OCI-LY1 (cell line): ENCODE results near the gene RHBDF2.

Experiments used
- H2AFZ ChIP-seq: fragments of 200-600 bp; sonication (generic), shearing (Covaris generic); 2 replicates; pipeline ENCODE4 v1.6.0; 2014; ENCODE audit warnings: antibody characterized with exemption, mild to moderate bottlenecking, low read length
- H3F3A ChIP-seq: fragments of 200-600 bp; sonication (generic), shearing (Covaris generic); 2 replicates; pipeline ENCODE4 v1.6.0; 2014; ENCODE audit warnings: mild to moderate bottlenecking, antibody characterized with exemption, low read length, moderate library complexity; ENCODE audit not compliant: insufficient read depth
- H3K27ac ChIP-seq: fragments of 200-600 bp; sonication (generic); 2 replicates; pipeline ENCODE4 v1.5.1; 2014; ENCODE audit warnings: low read length, mixed run types, mild to moderate bottlenecking, low read depth; ENCODE audit not compliant: poor library complexity, severe bottlenecking
- H3K27me3 ChIP-seq: fragments of 200-600 bp; sonication (generic); 2 replicates; pipeline ENCODE4 v1.6.0; 2014; ENCODE audit warnings: antibody characterized with exemption, mild to moderate bottlenecking, low read length, moderate library complexity; ENCODE audit not compliant: insufficient read depth
- H3K36me3 ChIP-seq: fragments of 200-600 bp; sonication (generic); 2 replicates; pipeline ENCODE4 v1.6.1; 2014; ENCODE audit warnings: mild to moderate bottlenecking, antibody characterized with exemption, low read length, moderate library complexity, mixed read lengths; ENCODE audit not compliant: insufficient read depth
- H3K4me1 ChIP-seq: fragments of 200-600 bp; sonication (generic); 2 replicates; pipeline ENCODE4 v1.5.1; 2014; ENCODE audit warnings: mild to moderate bottlenecking, low read length, moderate library complexity; ENCODE audit not compliant: insufficient read depth, severe bottlenecking
- H3K4me2 ChIP-seq: fragments of 200-600 bp; sonication (generic), shearing (Covaris generic); 2 replicates; pipeline ENCODE4 v1.6.1; 2014; ENCODE audit warnings: low read length
- H3K4me3 ChIP-seq: fragments of 200-600 bp; sonication (generic); 2 replicates; pipeline ENCODE4 v1.5.1; 2014; ENCODE audit warnings: low read length, low read depth, mild to moderate bottlenecking, mixed read lengths; ENCODE audit not compliant: poor library complexity, severe bottlenecking
- H3K79me2 ChIP-seq: fragments of 200-600 bp; shearing (Covaris generic); 2 replicates; pipeline ENCODE4 v1.6.1; 2016; ENCODE audit warnings: mixed run types, low read length, mixed read lengths; ENCODE audit not compliant: insufficient read depth
- H3K9ac ChIP-seq: fragments of 200-600 bp; sonication (generic), shearing (Covaris generic); 2 replicates; pipeline ENCODE4 v1.6.1; 2014; ENCODE audit warnings: mild to moderate bottlenecking, low read length, mixed read lengths
- H3K9me2 ChIP-seq: fragments of 200-600 bp; sonication (generic), shearing (Covaris generic); 2 replicates; pipeline ENCODE4 v1.6.1; 2014; ENCODE audit warnings: low read depth, mild to moderate bottlenecking, low read length, mixed read lengths
- H3K9me3 ChIP-seq: fragments of 200-600 bp; shearing (Covaris generic); 2 replicates; pipeline ENCODE4 v1.6.1; 2014; ENCODE audit warnings: low read length, mixed read lengths
- H4K20me1 ChIP-seq: fragments of 200-600 bp; sonication (generic), shearing (Covaris generic); 2 replicates; pipeline ENCODE4 v1.6.0; 2016; ENCODE audit warnings: mild to moderate bottlenecking, low read length; ENCODE audit not compliant: insufficient read depth
- EZH2 ChIP-seq: fragments of 200-600 bp; sonication (generic), shearing (Covaris generic); IDR thresholded peaks from 2 replicates; pipeline ENCODE4 v1.8.0; 2017; ENCODE audit warnings: borderline replicate concordance, mixed run types, mild to moderate bottlenecking, antibody characterized with exemption, low read length, moderate library complexity, mixed read lengths
- TF ChIP-seq, protein P1 (sequence below): fragments of 200-600 bp; sonication (generic), shearing (Covaris generic); IDR thresholded peaks from 2 replicates; pipeline ENCODE4 v1.5.1; 2017; ENCODE audit warnings: mild to moderate bottlenecking, antibody characterized with exemption, low read length, moderate library complexity, mixed read lengths

RHBDF2 gene

GRCh38 chr17:76466775-76467130 lies 34.5 kb downstream of the RHBDF2 start:
- H3K9ac ChIP-seq, result no peak overlapping the region
- H3K4me2 ChIP-seq, result no peak overlapping the region
- H2AFZ ChIP-seq, result no peak overlapping the region
- H3K79me2 ChIP-seq, result no peaks in the 10 kb centered on the region
- H3K9me2 ChIP-seq, result no peaks in the 10 kb centered on the region
- no peaks in the 10 kb centered on the region for H3K27me3 ChIP-seq
- H3K27ac ChIP-seq, result no peak overlapping the region
- H4K20me1 ChIP-seq, result no peaks in the 10 kb centered on the region
- H3K4me1 ChIP-seq, result peaks cover 10% of the 10 kb centered on the region
- no peaks in the 10 kb centered on the region; the same call in 1 of the 2 replicates for H3K36me3 ChIP-seq
- no peak overlapping the region for H3K4me3 ChIP-seq
- TF ChIP-seq EZH2, result no peak
- TF ChIP-seq, protein P1, sequence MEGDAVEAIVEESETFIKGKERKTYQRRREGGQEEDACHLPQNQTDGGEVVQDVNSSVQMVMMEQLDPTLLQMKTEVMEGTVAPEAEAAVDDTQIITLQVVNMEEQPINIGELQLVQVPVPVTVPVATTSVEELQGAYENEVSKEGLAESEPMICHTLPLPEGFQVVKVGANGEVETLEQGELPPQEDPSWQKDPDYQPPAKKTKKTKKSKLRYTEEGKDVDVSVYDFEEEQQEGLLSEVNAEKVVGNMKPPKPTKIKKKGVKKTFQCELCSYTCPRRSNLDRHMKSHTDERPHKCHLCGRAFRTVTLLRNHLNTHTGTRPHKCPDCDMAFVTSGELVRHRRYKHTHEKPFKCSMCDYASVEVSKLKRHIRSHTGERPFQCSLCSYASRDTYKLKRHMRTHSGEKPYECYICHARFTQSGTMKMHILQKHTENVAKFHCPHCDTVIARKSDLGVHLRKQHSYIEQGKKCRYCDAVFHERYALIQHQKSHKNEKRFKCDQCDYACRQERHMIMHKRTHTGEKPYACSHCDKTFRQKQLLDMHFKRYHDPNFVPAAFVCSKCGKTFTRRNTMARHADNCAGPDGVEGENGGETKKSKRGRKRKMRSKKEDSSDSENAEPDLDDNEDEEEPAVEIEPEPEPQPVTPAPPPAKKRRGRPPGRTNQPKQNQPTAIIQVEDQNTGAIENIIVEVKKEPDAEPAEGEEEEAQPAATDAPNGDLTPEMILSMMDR, result no peak
- H3F3A ChIP-seq, result no peaks in the 10 kb centered on the region
- H3K9me3 ChIP-seq, result no peaks in the 10 kb centered on the region

DNA sequence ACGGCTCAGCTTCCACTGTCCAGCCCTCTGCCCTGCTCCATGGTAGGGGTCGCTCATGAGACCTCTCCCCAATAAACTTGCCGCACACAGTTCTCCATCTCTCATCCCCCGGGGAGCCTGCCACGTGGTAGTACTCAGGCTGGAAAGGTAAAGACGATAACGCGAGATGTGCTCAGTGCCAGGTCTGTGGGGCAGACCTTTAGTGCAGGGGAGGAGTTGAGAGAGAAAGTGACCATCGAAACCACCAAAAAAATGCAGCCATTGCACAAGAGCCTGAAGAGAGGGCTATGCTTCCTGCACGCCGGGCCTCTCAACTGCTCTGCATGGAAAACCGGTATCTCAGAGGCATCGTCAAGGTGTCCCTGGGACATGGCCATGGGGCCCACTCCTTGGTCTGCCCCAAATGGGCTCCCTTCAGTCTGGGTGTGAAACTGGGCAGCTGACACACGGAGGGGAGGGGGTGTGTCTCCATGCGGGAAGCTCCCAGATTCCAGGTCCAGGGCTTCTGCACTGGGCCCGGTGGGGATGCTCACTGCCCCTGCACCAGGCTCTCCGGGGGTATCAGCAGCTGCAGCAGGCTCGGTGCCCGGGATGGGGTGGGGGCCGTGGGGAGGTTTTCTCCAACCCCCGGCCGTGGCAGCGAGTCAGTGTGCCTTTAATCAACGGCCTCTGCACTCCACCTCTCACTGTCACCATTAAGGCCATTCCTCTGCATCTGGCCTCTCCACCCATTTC lies 38.5 kb downstream of the RHBDF2 start:
- TF ChIP-seq, protein P1, result no peak
- no peak for TF ChIP-seq EZH2
- no peaks in the 10 kb centered on the region for H3K27me3 ChIP-seq
- H3K79me2 ChIP-seq, result no peaks in the 10 kb centered on the region
- H3K27ac ChIP-seq, result no peak overlapping the region
- H3K9me3 ChIP-seq, result no peaks in the 10 kb centered on the region
- H3K9me2 ChIP-seq, result no peaks in the 10 kb centered on the region
- no peaks in the 10 kb centered on the region for H4K20me1 ChIP-seq
- no peaks in the 10 kb centered on the region for H3F3A ChIP-seq
- no peak overlapping the region for H3K4me3 ChIP-seq
- H3K4me1 ChIP-seq, result peaks cover 10% of the 10 kb centered on the region
- no peaks in the 10 kb centered on the region for H3K36me3 ChIP-seq
- no peak overlapping the region for H3K4me2 ChIP-seq
- H2AFZ ChIP-seq, result no peak overlapping the region
- no peak overlapping the region for H3K9ac ChIP-seq

DNA sequence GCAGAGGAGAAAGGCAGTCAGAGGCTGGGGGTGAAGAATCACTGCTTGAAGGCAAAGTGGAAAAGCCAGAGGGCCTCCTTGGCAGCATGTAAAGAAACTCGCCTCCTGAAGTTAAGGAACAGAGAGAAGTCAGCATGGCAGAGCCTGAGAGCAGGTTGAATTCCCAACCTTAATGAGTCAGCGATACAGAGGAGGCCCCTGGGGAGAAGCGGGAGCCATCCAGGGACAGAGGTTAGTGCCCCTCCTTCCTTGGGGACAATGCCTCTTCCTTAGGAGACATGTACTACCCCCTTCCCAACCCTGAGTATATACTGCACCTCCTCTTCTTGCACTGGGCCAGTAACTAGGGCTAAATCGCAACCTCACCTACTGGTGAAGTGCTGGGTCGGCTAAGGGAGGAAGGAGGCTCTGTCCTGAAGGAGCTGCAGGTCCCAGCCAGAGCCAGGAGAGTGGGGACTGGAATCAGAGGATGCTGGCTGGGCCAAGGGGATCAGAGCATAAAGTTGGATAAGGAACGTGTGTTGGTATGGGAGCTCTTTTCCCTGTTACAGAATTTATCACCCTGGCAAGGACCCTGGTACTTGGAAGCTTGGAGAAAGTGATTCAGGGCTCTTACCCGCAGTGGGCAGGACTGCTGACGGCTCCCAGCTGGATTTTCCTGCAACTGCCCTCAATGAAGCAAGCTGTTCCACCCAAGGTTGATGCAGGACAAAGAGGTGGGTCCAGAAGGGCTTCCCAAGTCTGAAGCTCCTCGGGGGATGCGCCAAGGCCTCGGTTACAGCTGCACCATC lies 39.3 kb downstream of the RHBDF2 start:
- no peak overlapping the region for H3K4me2 ChIP-seq
- TF ChIP-seq, protein P1, result no peak
- no peak for TF ChIP-seq EZH2
- H3F3A ChIP-seq, result no peaks in the 10 kb centered on the region
- no peak overlapping the region for H3K4me3 ChIP-seq
- H3K36me3 ChIP-seq, result no peaks in the 10 kb centered on the region
- peaks cover 10% of the 10 kb centered on the region for H3K4me1 ChIP-seq
- H3K27ac ChIP-seq, result no peak overlapping the region
- H4K20me1 ChIP-seq, result no peaks in the 10 kb centered on the region
- H2AFZ ChIP-seq, result no peak overlapping the region
- no peaks in the 10 kb centered on the region for H3K79me2 ChIP-seq
- no peaks in the 10 kb centered on the region for H3K27me3 ChIP-seq
- H3K9me3 ChIP-seq, result no peaks in the 10 kb centered on the region
- no peak overlapping the region for H3K9ac ChIP-seq
- H3K9me2 ChIP-seq, result no peaks in the 10 kb centered on the region
